Fibroblast of skin of abdomen (primary cell): ENCODE data around the gene LRRC25.
"Not testable (repeated sequence)": the region's sequence is repeated elsewhere in the genome, so short reads cannot be mapped to it uniquely, and the experiment has no call there.

Experiments used
- DNase-seq: peaks from one replicate; pipeline ENCODE4 v3.0.0-alpha.2; 2013

Gene LRRC25

GRCh38 chr19:18373892-18374629 is 23.4 kb downstream of the LRRC25 start:
- peak; percentile 96 for DNase-seq

GRCh38 chr19:18373407-18373891 is 24.0 kb downstream of the LRRC25 start:
- no peak for DNase-seq

GRCh38 chr19:18368504-18369222 is 28.8 kb downstream of the LRRC25 start:
- DNase-seq = no peak

- no peak for DNase-seq
Measured at GRCh38 chr19:18366021-18366435, 31.4 kb downstream of the LRRC25 start.

- peak; percentile 99 for DNase-seq
Measured at GRCh38 chr19:18364826-18365528, 32.4 kb downstream of the LRRC25 start.

GRCh38 chr19:18364277-18364825 is 33.1 kb downstream of the LRRC25 start:
- DNase-seq = not testable (repeated sequence)

GRCh38 chr19:18363787-18364186 is 33.6 kb downstream of the LRRC25 start:
- DNase-seq = no peak

- no peak for DNase-seq
Measured at GRCh38 chr19:18362934-18363542, 34.4 kb downstream of the LRRC25 start.

- DNase-seq = no peak
Measured at GRCh38 chr19:18361646-18362045, 35.8 kb downstream of the LRRC25 start.

GRCh38 chr19:18357041-18357440 is 40.4 kb downstream of the LRRC25 start:
- DNase-seq = no peak

GRCh38 chr19:18354743-18355142 is 42.7 kb downstream of the LRRC25 start:
- DNase-seq = not testable (repeated sequence)

GRCh38 chr19:18353378-18354005 is 43.9 kb downstream of the LRRC25 start:
- DNase-seq = no peak

- no peak for DNase-seq
Measured at GRCh38 chr19:18351544-18351943, 45.9 kb downstream of the LRRC25 start.

GRCh38 chr19:18350490-18350889 is 46.9 kb downstream of the LRRC25 start:
- DNase-seq = no peak

GRCh38 chr19:18349524-18350128 is 47.8 kb downstream of the LRRC25 start:
- DNase-seq = peak; percentile 54

GRCh38 chr19:18348818-18349339 is 48.5 kb downstream of the LRRC25 start:
- not testable (repeated sequence) for DNase-seq

GRCh38 chr19:18348171-18348570 is 49.3 kb downstream of the LRRC25 start:
- no peak for DNase-seq

- DNase-seq = no peak
Measured at GRCh38 chr19:18346091-18346490, 51.3 kb downstream of the LRRC25 start.

GRCh38 chr19:18345296-18345695 is 52.1 kb downstream of the LRRC25 start:
- DNase-seq = no peak

- no peak for DNase-seq
Measured at GRCh38 chr19:18344582-18344950, 52.9 kb downstream of the LRRC25 start.

GRCh38 chr19:18342090-18342632 is 55.3 kb downstream of the LRRC25 start:
- DNase-seq = no peak
